Ishikawa (cell line): ENCODE results near the gene HSPA2.

ENCODE experiments used
- CEBPB ChIP-seq: IDR thresholded peaks from 2 replicates; pipeline ENCODE4 v1.6.1; 2012
- CREB1 ChIP-seq: IDR thresholded peaks from 2 replicates; pipeline ENCODE4 v1.6.1; 2012; ENCODE audit warnings: low read depth
- EGR1 ChIP-seq: IDR thresholded peaks from 2 replicates; pipeline ENCODE4 v1.6.1; 2012
- EP300 ChIP-seq: IDR thresholded peaks from 2 replicates; pipeline ENCODE4 v1.6.1; 2012; ENCODE audit warnings: borderline replicate concordance
- FOXM1 ChIP-seq: IDR thresholded peaks from 2 replicates; pipeline ENCODE4 v1.6.1; 2012; ENCODE audit warnings: low read depth, borderline replicate concordance
- MAX ChIP-seq: IDR thresholded peaks from 2 replicates; pipeline ENCODE4 v1.6.1; 2012
- NFIC ChIP-seq: IDR thresholded peaks from 2 replicates; pipeline ENCODE4 v1.6.1; 2012
- RAD21 ChIP-seq: IDR thresholded peaks from 2 replicates; pipeline ENCODE4 v1.6.1; 2012; ENCODE audit warnings: low read depth
- REST ChIP-seq: IDR thresholded peaks from 2 replicates; pipeline ENCODE4 v1.6.1; 2012; ENCODE audit warnings: low read depth, mild to moderate bottlenecking
- TAF1 ChIP-seq: IDR thresholded peaks from 2 replicates; pipeline ENCODE4 v1.6.1; 2012; ENCODE audit warnings: low read depth, mild to moderate bottlenecking
- TCF12 ChIP-seq: IDR thresholded peaks from 2 replicates; pipeline ENCODE4 v1.6.1; 2012; ENCODE audit warnings: low read depth
- TEAD4 ChIP-seq: IDR thresholded peaks from 2 replicates; pipeline ENCODE4 v1.6.1; 2012
- USF1 ChIP-seq: IDR thresholded peaks from 2 replicates; pipeline ENCODE4 v1.6.1; 2012
- YY1 ChIP-seq: IDR thresholded peaks from 2 replicates; pipeline ENCODE4 v1.6.1; 2012; ENCODE audit warnings: low read depth
- ZBTB7A ChIP-seq: IDR thresholded peaks from 2 replicates; pipeline ENCODE4 v1.6.1; 2012; ENCODE audit warnings: low read depth

Gene HSPA2

GRCh38 chr14:64502456-64502855 is 38.1 kb upstream of the HSPA2 start:
- TF ChIP-seq REST = no peak

- no peak for TF ChIP-seq TEAD4
- TF ChIP-seq ZBTB7A = no peak
- TF ChIP-seq EGR1 = no peak
- no peak for TF ChIP-seq NFIC
- no peak for TF ChIP-seq CEBPB
- TF ChIP-seq MAX = no peak
- TF ChIP-seq TCF12 = no peak
- TF ChIP-seq TAF1 = no peak; the same call in 1 of the 2 replicates
- TF ChIP-seq USF1 = no peak
- no peak for TF ChIP-seq CREB1
- no peak for TF ChIP-seq REST
- no peak for TF ChIP-seq FOXM1
- TF ChIP-seq RAD21 = no peak
- no peak for TF ChIP-seq EP300
- TF ChIP-seq YY1 = no peak
Observed at GRCh38 chr14:64502887-64503433, 37.6 kb upstream of the HSPA2 start.

GRCh38 chr14:64503434-64504309 is 36.9 kb upstream of the HSPA2 start, which contains the start of gene ZBTB25:
ZBTB25 (minus strand) TSS chr14:64503838; CDS start chr14:64490533, 13,305 bp downstream.
- TF ChIP-seq TAF1 (peak; percentile 67), CEBPB (no peak), NFIC (peak; percentile 37; the same call in 1 of the 2 replicates), EP300 (no peak), FOXM1 (no peak), TEAD4 (peak; percentile 4; the same call in 1 of the 2 replicates), REST (0 out of 2 replicates have a peak, but pooled peaks have one; percentile 17), ZBTB7A (peak; percentile 99; the same call in 1 of the 2 replicates), YY1 (0 out of 2 replicates have a peak, but pooled peaks have one; percentile 20), EGR1 (peak; percentile 34; the same call in 1 of the 2 replicates), CREB1 (0 out of 2 replicates have a peak, but pooled peaks have one; percentile 8), USF1 (peak; percentile 95), MAX (peak; percentile 86), RAD21 (no peak)

- TF ChIP-seq FOXM1 (no peak), MAX (no peak; the same call in none of the 2 replicates), CEBPB (peak; percentile 52), RAD21 (no peak), NFIC (no peak; the same call in 1 of the 2 replicates), ZBTB7A (peak; percentile 93), EGR1 (peak; percentile 66; the same call in 1 of the 2 replicates), CREB1 (no peak; the same call in none of the 2 replicates), EP300 (peak; percentile 42; the same call in 1 of the 2 replicates), USF1 (no peak), TCF12 (no peak; the same call in 1 of the 2 replicates), REST (no peak), TEAD4 (no peak), YY1 (no peak), TAF1 (peak; percentile 55)
Observed at GRCh38 chr14:64504310-64504896, 36.1 kb upstream of the HSPA2 start, which contains the start of gene ZBTB1. ZBTB1 (plus strand) TSS chr14:64504770; CDS start chr14:64521505, 16,735 bp downstream.
